T47D (cell line): ENCODE measurements around the gene MEGF10.
A peak's percentile ranks its signal among the peaks of the same experiment; 100 is the strongest.

Source experiments
- DNase-seq, 2 experiments: peaks; one replicate each; pipeline versions ENCODE4 v3.0.0 to v3.0.0-alpha.2; 2011 to 2012; ENCODE audit warnings: low read depth in 1 of 2, low spot score in 1 of 2
- JUND ChIP-seq: IDR thresholded peaks from 2 replicates; pipeline ENCODE4 v1.6.1; 2012; ENCODE audit warnings: low read depth
- in situ Hi-C: cut with HindIII; loops from 2 replicates; pipeline ENCODE4 v1.10.0; 2016; ENCODE audit warnings: low sequenced_read_pairs, low pct_unique_long_range_greater_than_20kb

Gene MEGF10

DNA sequence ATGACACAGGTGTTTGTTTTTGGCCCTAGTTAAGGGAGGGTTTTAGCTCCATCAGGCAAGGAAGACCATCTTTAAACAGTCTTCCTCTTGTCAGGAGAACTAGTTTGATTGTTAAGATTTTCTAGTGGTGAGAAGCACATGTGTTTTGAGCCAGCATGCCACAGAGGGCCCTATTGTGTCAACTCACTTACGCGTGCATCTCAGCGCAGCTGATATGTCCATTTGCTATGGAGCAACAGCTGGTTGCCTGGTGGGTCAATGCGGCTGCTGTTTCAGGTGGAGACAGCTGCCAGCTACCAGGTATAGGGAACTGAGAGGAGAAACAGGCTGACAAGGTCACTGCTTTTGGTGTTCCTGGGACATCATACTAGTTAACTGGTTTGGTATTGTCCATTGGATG, 126.3 kb downstream of the MEGF10 start:
- DNase-seq = no peak
- TF ChIP-seq JUND = no peak
- in situ Hi-C loops = no loop called here

DNA sequence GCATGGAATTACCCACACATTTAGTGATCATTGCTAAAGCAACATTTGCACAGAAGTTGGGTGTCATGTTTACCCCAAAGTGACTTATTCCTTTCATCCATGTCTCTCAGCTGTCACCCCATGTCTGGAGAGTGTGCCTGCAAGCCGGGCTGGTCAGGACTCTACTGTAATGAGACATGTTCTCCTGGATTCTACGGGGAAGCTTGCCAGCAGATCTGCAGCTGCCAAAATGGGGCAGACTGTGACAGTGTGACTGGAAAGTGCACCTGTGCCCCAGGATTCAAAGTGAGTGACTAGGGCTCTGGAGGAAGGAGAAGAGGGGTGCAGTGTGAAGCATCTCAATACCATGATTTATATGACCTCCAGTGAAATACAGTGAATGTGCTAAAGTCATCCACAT, 126.9 kb downstream of the MEGF10 start:
- in situ Hi-C loops = no loop called here
- DNase-seq = no peak
- TF ChIP-seq JUND = no peak

DNA sequence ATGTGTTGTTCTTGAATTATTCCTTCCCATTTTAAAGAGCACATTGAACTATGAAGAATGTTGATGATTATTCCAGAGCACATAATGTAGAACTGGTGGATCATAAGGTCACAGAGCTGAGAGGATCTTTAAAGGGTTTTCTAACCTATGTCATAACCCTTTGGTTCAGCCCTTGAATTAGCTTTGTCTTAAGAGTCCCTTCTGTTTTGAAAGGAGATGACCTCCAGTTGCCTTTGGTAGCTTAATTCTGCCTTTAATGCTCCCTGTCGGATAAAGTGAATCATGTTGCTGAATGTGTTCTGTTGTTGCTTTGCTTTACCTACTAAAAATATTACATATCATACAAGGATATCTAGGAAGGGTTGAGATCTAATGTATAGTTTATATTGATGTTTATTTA, 127.8 kb downstream of the MEGF10 start:
- DNase-seq = no peak
- in situ Hi-C loops = no loop called here
- no peak for TF ChIP-seq JUND

DNA sequence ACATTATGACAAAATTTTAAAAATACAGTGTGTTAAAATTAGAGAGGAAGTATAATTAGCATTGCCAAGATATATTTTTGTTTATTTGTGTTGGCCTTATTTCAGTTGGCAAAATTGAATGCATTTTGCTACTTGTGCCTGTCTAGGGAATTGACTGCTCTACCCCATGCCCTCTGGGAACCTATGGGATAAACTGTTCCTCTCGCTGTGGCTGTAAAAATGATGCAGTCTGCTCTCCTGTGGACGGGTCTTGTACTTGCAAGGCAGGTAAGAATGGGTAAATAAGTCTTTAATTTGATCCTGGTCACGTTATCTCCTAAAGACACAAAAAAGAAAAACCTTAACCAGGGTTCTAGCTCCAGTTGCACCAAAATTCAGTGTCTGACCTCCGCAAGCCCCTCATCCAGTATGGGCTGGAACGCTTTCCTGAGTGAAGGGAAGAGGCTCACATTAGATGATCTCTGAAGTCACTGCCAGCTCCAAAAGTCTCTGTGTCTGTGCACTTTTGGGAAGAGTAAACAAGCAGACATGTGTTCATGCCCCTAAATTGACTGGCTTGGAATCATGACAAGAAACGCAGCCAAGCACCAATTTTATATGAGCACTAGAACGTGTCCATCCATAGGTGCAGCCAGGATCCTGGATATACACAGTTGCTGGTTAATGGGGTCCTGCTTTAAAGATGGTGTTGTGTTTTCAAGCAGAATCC, 128.5 kb downstream of the MEGF10 start:
- no peak for TF ChIP-seq JUND
- peak in 1 of 2 experiments; percentile 63 for DNase-seq
- in situ Hi-C loops = no loop called here

DNA sequence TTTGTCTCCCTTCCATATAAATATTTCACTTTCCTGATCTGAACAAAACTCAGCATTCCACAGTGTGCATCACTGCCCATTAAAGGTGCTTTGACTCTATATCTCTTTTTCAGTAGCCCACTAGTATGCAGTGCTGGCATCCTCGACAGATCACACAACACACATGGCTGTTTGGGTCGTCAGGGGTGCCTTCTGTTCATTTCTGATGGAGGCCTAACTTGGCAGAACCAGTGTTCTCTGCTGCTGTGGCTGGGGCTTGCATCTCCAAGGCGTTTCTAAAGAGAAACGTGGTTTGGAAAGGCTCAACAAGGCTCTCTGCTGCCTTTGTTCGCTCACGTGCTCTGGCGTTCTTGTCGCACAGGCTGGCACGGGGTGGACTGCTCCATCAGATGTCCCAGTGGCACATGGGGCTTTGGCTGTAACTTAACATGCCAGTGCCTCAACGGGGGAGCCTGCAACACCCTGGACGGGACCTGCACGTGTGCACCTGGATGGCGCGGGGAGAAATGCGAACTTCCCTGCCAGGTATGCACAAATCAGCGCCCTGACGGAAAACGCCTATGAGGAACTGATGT, 129.2 kb downstream of the MEGF10 start:
- DNase-seq = no peak
- TF ChIP-seq JUND = no peak
- in situ Hi-C loops = no loop called here

DNA sequence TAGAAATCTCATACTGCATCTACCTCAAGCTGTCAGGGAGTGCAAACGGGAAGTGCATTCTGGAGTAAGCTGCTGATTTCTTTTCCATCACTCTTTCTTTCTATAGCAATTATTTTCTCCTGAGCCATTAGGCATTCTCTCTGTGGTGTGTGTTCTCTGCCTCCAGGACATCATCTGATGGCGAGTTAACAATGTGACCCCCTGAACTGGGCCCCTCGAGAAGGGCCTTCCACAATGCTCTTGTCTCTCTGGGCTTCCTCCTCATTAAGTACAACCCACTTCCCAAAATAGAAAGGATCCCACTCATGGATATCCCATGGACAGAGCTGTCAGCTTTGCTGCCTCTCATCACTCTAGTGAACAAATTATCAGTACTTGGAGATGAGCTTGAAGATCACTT, 130.2 kb downstream of the MEGF10 start:
- in situ Hi-C loops = no loop called here
- no peak for TF ChIP-seq JUND
- no peak for DNase-seq

DNA sequence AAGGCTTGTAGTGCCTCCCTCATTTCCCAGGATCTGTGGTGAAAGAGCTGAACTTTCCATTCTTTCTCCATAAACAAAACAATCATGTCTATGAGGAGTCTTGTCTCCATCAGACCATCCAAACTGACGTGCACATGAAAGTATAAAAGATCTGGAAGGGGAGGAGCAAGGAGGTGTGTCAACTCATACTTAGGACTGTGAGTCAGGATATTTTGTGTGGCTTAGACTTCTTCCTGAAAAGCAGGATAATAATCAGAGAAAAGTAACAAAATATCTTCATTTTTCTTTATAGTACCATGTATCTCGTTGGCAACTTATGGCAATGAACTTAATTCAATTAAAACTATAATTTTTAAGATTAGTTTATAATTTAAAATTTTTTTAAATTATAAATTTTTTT, 130.9 kb downstream of the MEGF10 start:
- in situ Hi-C loops = no loop called here
- DNase-seq = no peak
- TF ChIP-seq JUND = no peak

DNA sequence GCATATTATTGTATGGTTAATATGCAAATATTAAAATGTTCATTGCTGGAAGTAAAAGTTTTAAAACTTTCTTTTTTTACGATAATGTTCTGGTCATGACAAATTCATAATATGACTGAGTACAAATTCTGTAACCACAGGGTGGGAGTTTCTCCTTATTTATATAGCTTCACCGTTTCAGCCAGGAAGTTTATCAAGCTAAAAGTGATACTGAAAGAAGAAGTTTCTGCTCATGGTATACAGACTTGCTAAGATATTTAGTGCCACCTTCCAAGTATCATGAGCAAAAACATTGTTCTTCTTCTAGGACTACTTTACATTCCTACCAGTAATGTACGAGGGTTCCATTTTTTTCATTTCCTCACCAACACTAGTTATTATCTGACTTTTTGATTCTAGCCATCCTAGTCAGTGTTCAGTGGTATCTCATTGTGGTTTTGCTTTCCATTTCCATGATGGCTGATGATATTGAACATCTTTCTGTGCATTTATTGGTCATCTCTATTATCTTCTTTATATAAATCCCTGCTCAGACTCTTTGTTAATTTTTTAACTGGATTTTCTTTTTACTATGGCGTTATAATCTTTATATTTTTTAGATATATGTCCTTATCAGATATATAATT, 132.7 kb downstream of the MEGF10 start:
- TF ChIP-seq JUND = no peak
- DNase-seq = no peak
- in situ Hi-C loops = no loop called here

DNA sequence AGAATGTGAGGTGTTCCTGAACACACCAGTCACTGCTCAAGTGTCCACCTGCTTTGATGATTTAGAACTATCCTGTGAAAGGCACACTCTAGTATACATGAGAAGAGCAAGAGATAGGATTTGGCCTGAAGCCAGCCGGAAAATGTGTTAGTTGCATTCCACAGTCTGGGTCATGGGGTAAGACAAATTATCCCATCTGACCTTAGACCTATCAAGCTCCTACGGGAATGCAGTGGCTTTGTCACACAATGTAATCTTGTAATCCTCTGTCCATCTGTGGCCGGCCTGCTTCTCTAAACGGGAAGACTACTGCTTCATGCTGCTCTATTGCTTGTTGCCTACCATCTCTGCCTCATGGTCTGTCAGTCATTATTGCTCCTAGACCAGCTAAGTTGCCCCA, 134.4 kb downstream of the MEGF10 start:
- no peak for DNase-seq
- in situ Hi-C loops = no loop called here
- no peak for TF ChIP-seq JUND

DNA sequence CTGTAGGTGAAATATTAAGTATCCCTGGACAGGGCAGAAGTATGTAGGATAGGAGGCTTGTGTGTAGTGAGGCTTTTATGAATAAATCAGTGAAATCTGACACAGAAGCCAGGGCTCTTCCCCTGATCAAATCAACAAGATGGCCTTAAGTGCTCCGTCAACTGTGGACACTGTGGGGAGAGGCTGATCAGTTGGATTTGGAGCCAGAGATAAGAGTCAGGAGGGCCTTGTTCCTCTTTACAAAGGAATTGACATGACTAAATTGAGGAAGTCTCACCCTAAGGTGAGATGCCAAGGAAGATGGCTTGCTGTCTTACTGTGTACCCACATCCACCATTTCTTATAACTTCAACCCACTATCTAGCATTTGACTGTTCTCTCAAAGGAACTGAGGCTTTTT, 135.3 kb downstream of the MEGF10 start:
- no peak for DNase-seq
- in situ Hi-C loops = no loop called here
- no peak for TF ChIP-seq JUND

DNA sequence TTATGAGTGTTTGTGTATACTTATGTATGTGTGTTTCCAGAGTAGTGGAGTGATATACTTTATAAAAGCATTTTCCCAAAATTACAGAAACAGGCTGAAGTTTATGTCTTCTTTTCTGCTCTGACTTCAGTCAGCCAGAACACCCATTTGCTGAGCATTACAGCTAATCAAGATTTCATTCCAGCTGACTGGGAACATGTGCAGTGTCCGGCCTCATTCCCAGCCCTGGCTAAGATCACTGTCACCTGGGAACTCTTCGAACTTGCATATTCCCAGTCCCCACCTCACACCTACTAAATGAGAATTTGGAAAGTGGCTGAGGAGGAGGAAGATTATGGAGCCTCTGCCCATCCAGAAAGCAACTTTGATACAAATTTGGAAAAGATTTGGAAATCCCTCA, 136.1 kb downstream of the MEGF10 start:
- in situ Hi-C loops = no loop called here
- DNase-seq = no peak
- TF ChIP-seq JUND = no peak

DNA sequence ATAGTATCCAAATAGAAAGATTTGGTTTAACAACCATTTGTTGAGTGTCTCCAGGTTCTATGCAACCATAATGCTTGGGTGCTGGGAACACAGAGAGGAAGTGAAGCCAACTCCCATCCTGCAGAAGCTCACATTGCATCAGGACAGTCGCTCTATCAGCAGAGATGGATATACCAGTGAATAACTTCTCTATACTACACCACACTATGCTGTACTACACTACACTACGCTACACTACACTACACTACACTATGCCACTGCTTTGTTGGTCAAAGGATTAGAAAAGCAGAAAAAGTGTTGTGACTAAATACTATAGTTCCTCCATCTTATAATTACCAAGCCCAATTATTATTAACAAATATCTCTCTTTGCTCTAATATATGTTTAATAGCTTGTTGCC, 137.7 kb downstream of the MEGF10 start:
- in situ Hi-C loops = no loop called here
- DNase-seq = no peak
- no peak for TF ChIP-seq JUND

DNA sequence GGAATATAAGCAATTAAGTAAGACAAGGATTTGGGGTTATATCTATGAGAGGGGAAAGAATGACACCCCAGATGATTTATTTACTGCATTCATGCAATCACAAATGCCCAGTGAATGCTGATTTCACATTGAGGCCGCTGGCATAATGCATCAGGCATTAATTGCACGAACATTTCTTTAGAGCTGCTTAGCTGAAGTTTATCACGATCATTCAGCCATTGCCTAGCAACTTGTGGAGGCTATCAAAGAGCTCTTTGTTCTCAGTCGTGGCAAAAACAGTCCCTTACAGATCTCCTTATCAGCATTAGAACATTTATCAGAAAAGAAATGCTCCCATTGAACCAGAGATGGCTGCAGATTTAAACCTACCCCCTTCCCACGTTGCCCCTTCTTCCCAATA, 138.2 kb downstream of the MEGF10 start:
- in situ Hi-C loops = no loop called here
- TF ChIP-seq JUND = no peak
- no peak for DNase-seq
